ENCODE measurements around the gene ZBTB20. TPM values are rescaled to one million over a fixed set of nuclear protein-coding genes. Genes with fewer than 3 reads are reported as not detected.

Gene ZBTB20
- total and polyA plus RNA-seq, 10 of the 15 experiments (the other 5 are each of a cell fraction or from before 2014, with no cell fraction given) = 0.20 to 5.5 (median 2.2) TPM

- ChIA-PET CTCF (interaction anchor here (0.8 to 4.4 kb wide), 14 partner anchors 9 to 186 kb away, joined by 3 to 32 read pairs (median 6); partner anchors contain the start of gene TIGIT), POLR2A (interaction anchor here (1.2 kb wide), 1 partner anchor 13 kb away, joined by 4 read pairs; no protein-coding TSS in a partner anchor), RAD21 (ENCODE audit: unreplicated experiment) (interaction anchor here (1.0 to 4.7 kb wide), 4 partner anchors 9 to 44 kb away, joined by 3 to 38 read pairs (median 3); partner anchors contain the start of gene TIGIT), SMC1A (ENCODE audit: uncharacterized antibody, unreplicated experiment) (interaction anchor here (1.0 to 5.1 kb wide), 6 partner anchors 10 to 44 kb away, joined by 3 to 54 read pairs (median 6); partner anchors contain the start of gene TIGIT)
- Histone ChIP-seq H2AFZ (ENCODE audit: control insufficient read depth, low read depth, low read length) (no peak overlapping the region), H3K4me3 (no peak overlapping the region), H3K4me2 (ENCODE audit: control insufficient read depth, insufficient read depth) (no peak overlapping the region), H3K79me2 (ENCODE audit: control insufficient read depth, insufficient read depth, low read length) (no peaks in the 10 kb centered on the region), H3K27me3 (replicated peaks in 1 of 2; ENCODE audit: control insufficient read depth in 2 of 2, insufficient read depth in 2 of 2, low read length in 1 of 2) (no peaks in the 10 kb centered on the region), H3K9me3 (replicated peaks; ENCODE audit: control insufficient read depth, insufficient read depth, low read length) (peaks cover 5% of the 10 kb centered on the region; the same call in 2 of the 3 replicates), H3K9ac (ENCODE audit: control insufficient read depth, insufficient read depth, low read length) (no peak overlapping the region), H3K36me3 (ENCODE audit: control insufficient read depth in 2 of 2, insufficient read depth in 2 of 2, low read length in 1 of 2) (peaks cover 0 to 3% of the 10 kb centered on the region in 2 experiments; a peak in 1 of 4 replicates), H3K27ac (ENCODE audit: control insufficient read depth, insufficient read depth) (no peak overlapping the region), H3K4me1 (ENCODE audit: control insufficient read depth, insufficient read depth, low read length) (peaks cover 14% of the 10 kb centered on the region; the same call in 1 of the 2 replicates), H4K20me1 (ENCODE audit: control insufficient read depth, insufficient read depth) (no peaks in the 10 kb centered on the region)
- 80% methylated on average over 3 of the region's 3 CpGs for WGBS (ENCODE audit: insufficient coverage, insufficient replicate concordance, low lambda C conversion rate, missing lambda C conversion rate)
- ATAC-seq (no peak), FAIRE-seq (no peak), DNase-seq (ENCODE audit: low read depth, low spot score) (no peak)
- intact Hi-C loops (cut with micrococcal nuclease; ENCODE audit: unreplicated experiment) (no loop called here), in situ Hi-C loops (cut with MboI) (no loop called here)
- no TSS peak for BruUV-seq (replicated peaks)
- TF ChIP-seq TCF12 (IDR thresholded peaks at IDR 0.05; ENCODE audit: low read depth, low read length) (no peak), PKNOX1 (IDR thresholded peaks at IDR 0.05) (no peak), POLR2AphosphoS2 (IDR thresholded peaks at IDR 0.05; ENCODE audit: low read depth, low read length) (no peak), BHLHE40 (IDR thresholded peaks at IDR 0.05; ENCODE audit: borderline replicate concordance in 1 of 2, low read depth in 2 of 2, low read length in 1 of 2) (no peak), GATAD2B (conservative IDR thresholded peaks at IDR 0.05; ENCODE audit: low read depth) (no peak), ZSCAN29 (IDR thresholded peaks at IDR 0.05) (no peak), SMC3 (IDR thresholded peaks at IDR 0.05; ENCODE audit: borderline replicate concordance, low read length) (no peak), RBBP5 (conservative IDR thresholded peaks at IDR 0.05) (no peak), BCL3 (IDR thresholded peaks at IDR 0.05; ENCODE audit: borderline replicate concordance, insufficient read depth, low read depth, low read length, poor library complexity, severe bottlenecking) (no peak), EZH2 (IDR thresholded peaks at IDR 0.05; ENCODE audit: borderline replicate concordance, control insufficient read depth, low read depth, low read length) (no peak), USF2 (IDR thresholded peaks at IDR 0.05; ENCODE audit: borderline replicate concordance, low read depth, low read length) (no peak), ZNF687 (IDR thresholded peaks at IDR 0.05) (no peak), NBN (IDR thresholded peaks at IDR 0.05) (no peak), ZBTB33 (IDR thresholded peaks at IDR 0.05) (no peak)
These were observed 810.2 kb downstream of the ZBTB20 start for GRCh38 chr3:114336857-114337256.
